Tibial nerve (tissue), 4 donors: ENCODE measurements around the gene ZFR.

ENCODE experiments used
- CTCF ChIP-seq, 5 experiments: fragments of 200-600 bp in 3 of 5; fragments of 450-650 bp in 2 of 5; sonication (generic) in 3 of 5; IDR thresholded peaks; one replicate each; pipeline ENCODE4 v1.5.1; 2016 to 2019; ENCODE audit warnings: antibody characterized with exemption in 5 of 5, mild to moderate bottlenecking in 3 of 5, moderate library complexity in 2 of 5
- EP300 ChIP-seq, 2 donors: sonication (generic); formaldehyde crosslinking; IDR thresholded peaks; one replicate each; pipeline ENCODE4 v1.6.1; 2017; ENCODE audit warnings: antibody characterized with exemption in 2 of 2, mild to moderate bottlenecking in 1 of 2

GRCh38 chr5:32426440-32427151, 17.9 kb downstream of the ZFR start:
- TF ChIP-seq EP300 (IDR thresholded peaks at IDR 0.05) (no peak), CTCF (IDR thresholded peaks at IDR 0.05) (no peak)
